Peyer's patch (tissue), 4 donors: Measurements from ENCODE around the gene ATPAF2.

Experiments used
- CTCF ChIP-seq, 6 experiments: fragments of 450-650 bp in 4 of 6; fragments of 200-600 bp in 2 of 6; sonication (generic) in 1 of 6; IDR thresholded peaks; one replicate each; pipeline ENCODE4 v1.5.1; 2017 to 2019; ENCODE audit warnings: antibody characterized with exemption in 6 of 6, mild to moderate bottlenecking in 3 of 6, moderate library complexity in 1 of 6
- POLR2A ChIP-seq, 2 donors: fragments of 450-650 bp; IDR thresholded peaks; one replicate each; pipeline ENCODE4 v1.5.1; 2017; ENCODE audit warnings: antibody characterized with exemption in 2 of 2, mild to moderate bottlenecking in 2 of 2, moderate library complexity in 2 of 2

DNA sequence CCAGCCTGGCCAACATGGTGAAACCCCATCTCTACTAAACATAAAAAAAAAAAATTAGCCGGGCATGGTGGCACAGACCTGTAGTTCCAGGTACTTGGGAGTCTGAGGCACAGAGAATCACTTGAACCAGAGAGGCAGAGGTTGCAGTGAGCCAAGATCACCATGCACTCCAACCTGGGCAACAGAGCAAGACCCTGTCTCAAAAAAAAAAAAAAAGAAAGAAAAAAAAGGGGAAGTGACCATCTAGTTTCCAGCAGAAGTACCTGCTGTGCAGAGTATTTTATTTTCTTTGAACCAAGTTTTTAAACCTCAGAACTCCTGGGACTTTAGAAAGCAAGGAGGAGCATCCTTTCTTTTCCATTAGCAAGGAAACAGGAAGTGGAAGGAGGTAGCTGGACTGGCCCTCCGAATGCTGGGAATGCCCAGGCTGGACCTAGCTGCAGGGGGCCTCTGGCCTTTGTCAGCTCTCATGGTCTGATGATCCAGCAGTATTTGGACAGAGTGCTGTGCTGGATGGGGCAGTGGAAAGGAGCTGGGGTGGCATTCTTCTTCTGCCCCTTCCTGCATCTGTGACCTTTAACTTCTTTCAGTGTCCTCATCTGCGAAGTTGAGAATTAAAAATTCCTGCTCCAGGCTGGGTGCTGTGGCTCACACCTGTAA lies 6.9 kb upstream of the ATPAF2 start:
- TF ChIP-seq CTCF (IDR thresholded peaks at IDR 0.05) (no peak), POLR2A (IDR thresholded peaks at IDR 0.05) (no peak)
